Heart right ventricle (tissue), 16 donors: ENCODE data around the gene WAS. TPM values are rescaled to one million over a fixed set of nuclear protein-coding genes. Genes with fewer than 3 reads are reported as not detected.

Experiments used
- ATAC-seq, 8 donors: fragments of 200-7000 bp; cut with Tn5 transposase; one replicate each; pipeline ENCODE4 v1.9.1; 2020; ENCODE audit warnings: mild to moderate bottlenecking in 8 of 8, moderate library complexity in 8 of 8, moderate number of reproducible peaks in 1 of 8
- DNase-seq, 2 donors: peaks; one replicate each; pipeline ENCODE4 v3.0.0-alpha.2; 2020
- H3K27ac ChIP-seq, 10 donors: fragments of 200-600 bp; sonication (generic) in 2 of 10; one replicate each; pipeline versions ENCODE4 v1.5.0 to v1.8.0; 2020 to 2022; ENCODE audit warnings: mild to moderate bottlenecking in 3 of 10
- H3K27me3 ChIP-seq, 7 donors: fragments of 200-600 bp; one replicate each; pipeline ENCODE4 v1.8.0; 2021 to 2022; ENCODE audit warnings: mild to moderate bottlenecking in 2 of 7
- H3K36me3 ChIP-seq, 9 donors: fragments of 200-600 bp; sonication (generic) in 1 of 9; one replicate each; pipeline versions ENCODE4 v1.5.0 to v1.8.0; 2020 to 2022; ENCODE audit warnings: mild to moderate bottlenecking in 2 of 9
- H3K4me1 ChIP-seq, 9 donors: fragments of 200-600 bp; sonication (generic) in 1 of 9; one replicate each; pipeline versions ENCODE4 v1.5.0 to v1.8.0; 2020 to 2022; ENCODE audit warnings: mild to moderate bottlenecking in 4 of 9
- H3K4me3 ChIP-seq, 10 donors: fragments of 200-600 bp; sonication (generic) in 2 of 10; one replicate each; pipeline versions ENCODE4 v1.5.0 to v1.8.0; 2020 to 2022; ENCODE audit warnings: mild to moderate bottlenecking in 7 of 10, moderate library complexity in 2 of 10
- H3K9me3 ChIP-seq, 11 donors: fragments of 200-600 bp in 10 of 11; sonication (generic) in 2 of 11; one replicate each; pipeline versions ENCODE4 v1.5.0 to v1.8.0; 2013 to 2022; ENCODE audit warnings: mild to moderate bottlenecking in 2 of 11, control low read depth in 1 of 11, moderate library complexity in 1 of 11
- CTCF ChIP-seq, 9 donors: fragments of 200-600 bp; sonication (generic) in 2 of 9; IDR thresholded peaks; one replicate each; pipeline versions ENCODE4 v1.5.0 to v1.8.0; 2021 to 2022; ENCODE audit warnings: antibody characterized with exemption in 9 of 9, mild to moderate bottlenecking in 5 of 9, moderate library complexity in 1 of 9
- WGBS, 2 donors: extraction: QIAGEN DNeasy Blood & Tissue Kit; methylation state at CpG; one replicate each; pipeline ENCODE4 v1.1.7; 2013; ENCODE audit warnings: inconsistent platforms in 1 of 2; 5-methylcytosine and 5-hydroxymethylcytosine counted together
- intact Hi-C, 10 donors: fragments of 100-400 bp; cut with DNase I; formaldehyde crosslinking; loops; one replicate each; pipeline versions ENCODE4 v1.11.1 to v1.14.2; 2022
- polyA plus RNA-seq, 2 donors: library from polyadenylated mRNA; stranded (reverse); fragments of 200-250 nt; gene quantifications; one replicate each; pipeline ENCODE4 v1.2.3, GENCODE V29; 2013
- total RNA-seq, 10 donors: library from RNA; stranded (reverse); fragmentation: NEBNext Ultra II Directional in 3 of 10; extraction: Animal tissue kit (Norgen Biotek cat#: 25700) in 3 of 10; gene quantifications; one replicate each; pipeline versions ENCODE4 v1.2.1 to v1.2.4, GENCODE V29; 2021 to 2023
- donor health status: Arrhythmogenic right ventricular cardiomyopathy.
- donor health status: ischemic (EF 13 %, LVEDD 7.1; RV severe dilation, severe dysfunction).
- donor health status: healthy with polysubstance abuse.
- donor health status: DM: no; HTN: yes; CAD: no.
- donor health status: DM: no; HTN: no; CAD: no.
- donor health status: ischemic (EF 25% LVEDD 6.9; RV normal size, moderate dysfunction).
- donor health status: ischemic (EF 25% LVEDD 5.7; RV mildly dilated, moderate dysfunction).
- donor health status: healthy.
- donor health status: DM: yes; HTN: yes; CAD: no.
- donor health status: Ischemic cardiomyopathy.
- donor health status: ischemic (EF 35%, LVEDD 5.7; RV mildly dilated, moderate dysfunction).
- donor health status: nonischemic (EF 11% LVEDD 7.7; RV severe dilation, severe dysfunction).
- donor health status: DM: yes; HTN: yes; CAD: no.
- donor health status: PGD.
- donor health status: ischemic (EF 29% LVEDD 5.4; RV normal size, mild dysfunction).
- donor health status: nonischemic (EF 23%, LVEDD 6.1; RV moderate dilation, normal function).

Gene WAS
- total and polyA plus RNA-seq, 12 donors = 0.86 to 14.3 (median 1.8) TPM

DNA sequence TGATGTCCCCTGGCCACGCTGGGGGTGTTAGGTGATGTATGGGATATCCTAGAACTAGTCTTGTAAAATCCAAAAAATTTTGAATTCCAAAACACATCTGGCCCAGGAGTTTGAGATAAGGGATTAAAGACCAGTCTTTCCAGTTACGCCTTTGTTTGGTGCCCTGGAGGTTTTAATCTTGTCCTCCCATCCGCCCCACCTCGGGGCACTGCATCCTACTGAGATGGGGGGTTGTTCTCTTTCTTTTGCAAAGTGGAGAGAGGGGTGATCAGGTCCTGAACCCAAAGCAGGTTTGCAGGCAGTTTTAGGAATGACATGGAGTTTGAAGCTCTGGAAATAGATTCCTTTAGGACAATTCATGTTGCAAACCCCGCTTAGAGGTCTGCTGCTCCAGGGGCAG, 14.7 kb downstream of the WAS start:
- Histone ChIP-seq H3K4me3 (no peak overlapping the region), H3K9me3 (no peaks in the 10 kb centered on the region), H3K27ac (no peak overlapping the region), H3K4me1 (peaks cover 0 to 26% (median 4%) of the 10 kb centered on the region in 9 donors), H3K36me3 (peaks cover 0 to 36% (median 0%) of the 10 kb centered on the region in 9 donors), H3K27me3 (peaks cover 0 to 4% (median 0%) of the 10 kb centered on the region in 7 donors)
- intact Hi-C loops = loop anchor here in 5 of 10 donors (5.0 to 10.0 kb wide), 4 partner anchors 39 to 106 kb away; partner anchors contain the start of gene HDAC6 (in 3 of the 5)
- no peak for ATAC-seq
- no peak for TF ChIP-seq CTCF (IDR thresholded peaks at IDR 0.05)
- DNase-seq = no peak
- 90 to 92% methylated on average over 5 of the region's 5 CpGs for WGBS, 2 donors

GRCh38 chrX:48700246-48700645, 16.6 kb downstream of the WAS start:
- Histone ChIP-seq H3K27ac (no peak overlapping the region), H3K4me1 (peaks cover 0 to 23% (median 4%) of the 10 kb centered on the region in 9 donors), H3K36me3 (peaks cover 0 to 39% (median 0%) of the 10 kb centered on the region in 9 donors), H3K9me3 (no peaks in the 10 kb centered on the region), H3K27me3 (peaks cover 0 to 4% (median 0%) of the 10 kb centered on the region in 7 donors), H3K4me3 (no peak overlapping the region)
- no peak for DNase-seq
- WGBS, 2 donors = 97% methylated on average over 20 to 23 of the region's 23 CpGs
- intact Hi-C loops = loop anchor here in 1 of 10 donors (5.0 kb wide), 1 partner anchor 37 kb away; no protein-coding TSS in a partner anchor
- TF ChIP-seq CTCF (IDR thresholded peaks at IDR 0.05) = no peak
- no peak for ATAC-seq

- Histone ChIP-seq H3K9me3 (no peaks in the 10 kb centered on the region), H3K36me3 (peaks cover 0 to 39% (median 0%) of the 10 kb centered on the region in 9 donors), H3K4me1 (peaks cover 0 to 16% (median 0%) of the 10 kb centered on the region in 9 donors), H3K27me3 (peaks cover 0 to 4% (median 0%) of the 10 kb centered on the region in 7 donors), H3K4me3 (no peak overlapping the region), H3K27ac (no peak overlapping the region)
- WGBS, 2 donors = 82 to 97% methylated on average over 3 of the region's 3 CpGs
- TF ChIP-seq CTCF (IDR thresholded peaks at IDR 0.05) = no peak
- no peak for ATAC-seq
- intact Hi-C loops = loop anchor here in 1 of 10 donors (5.0 kb wide), 1 partner anchor 36 kb away; no protein-coding TSS in a partner anchor
- DNase-seq = no peak
These were observed 17.5 kb downstream of the WAS start for GRCh38 chrX:48700951-48701653.

DNA sequence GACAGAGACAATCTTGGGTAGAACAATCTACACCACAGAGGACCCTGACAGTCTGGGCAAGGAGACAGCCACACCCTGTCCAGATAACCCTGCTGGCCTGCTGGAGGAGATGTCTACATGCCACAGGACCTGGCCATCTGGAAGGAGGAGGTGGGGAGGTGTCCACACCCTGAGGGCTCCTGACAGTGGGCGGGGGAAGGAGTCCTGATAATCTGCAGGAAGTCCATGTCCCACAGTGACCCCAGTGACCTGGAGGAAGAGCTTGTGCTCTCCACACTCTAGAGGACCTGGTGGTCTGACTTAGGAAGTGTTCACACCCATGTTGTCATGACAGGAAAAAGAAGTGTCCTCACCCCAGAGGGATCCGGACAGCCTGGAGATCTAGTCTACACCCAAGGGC, 18.4 kb downstream of the WAS start:
- DNase-seq = no peak
- no peak overlapping the region for H3K4me3 ChIP-seq
- TF ChIP-seq CTCF (IDR thresholded peaks at IDR 0.05) = no peak
- no peaks in the 10 kb centered on the region for H3K9me3 ChIP-seq
- peaks cover 0 to 39% (median 0%) of the 10 kb centered on the region in 9 donors for H3K36me3 ChIP-seq
- H3K27me3 ChIP-seq = peaks cover 0 to 4% (median 0%) of the 10 kb centered on the region in 7 donors
- peaks cover 0 to 16% (median 0%) of the 10 kb centered on the region in 9 donors for H3K4me1 ChIP-seq
- no peak overlapping the region for H3K27ac ChIP-seq
- WGBS, 2 donors = 59 to 70% methylated on average over 1 to 2 of the region's 2 CpGs
- peak in 1 of 8 donors; percentile 2 for ATAC-seq
- intact Hi-C loops = loop anchor here in 1 of 10 donors (5.0 kb wide), 1 partner anchor 35 kb away; no protein-coding TSS in a partner anchor
